ENCODE data around the gene USP24. TPM values are rescaled to one million over a fixed set of nuclear protein-coding genes. Genes with fewer than 3 reads are reported as not detected.

USP24 gene
- total and polyA plus RNA-seq, 2 donors (not counting 1 experiment from before 2014, with no cell fraction given), result 18.9 to 152 TPM

DNA sequence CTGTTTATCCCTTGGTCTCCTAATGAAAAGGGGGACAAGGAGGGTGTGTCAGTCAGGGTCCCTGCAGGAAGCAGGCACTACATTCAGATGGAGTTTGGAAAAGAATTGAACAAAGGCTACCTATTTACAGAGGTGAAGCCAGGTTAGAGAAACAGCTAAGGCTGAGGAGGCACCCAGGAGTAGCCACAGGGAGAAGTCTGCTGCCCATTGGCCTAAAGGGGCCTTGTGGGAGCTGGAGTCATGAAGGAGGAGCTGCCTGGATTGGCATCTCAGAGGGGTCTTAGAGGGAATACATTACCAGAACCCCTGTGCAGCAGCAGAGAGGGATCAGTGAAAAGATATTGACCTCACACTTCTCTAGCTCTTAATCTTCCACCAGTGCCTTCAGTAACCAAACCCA lies 31.2 kb upstream of the USP24 start:
- no peak overlapping the region for H2AFZ ChIP-seq (ENCODE audit: insufficient read depth, low read depth, low read length, poor library complexity, severe bottlenecking)
- no peak overlapping the region for H3K27ac Mint-ChIP-seq
- no peak overlapping the region for H3K27ac ChIP-seq (ENCODE audit: low read length in 2 of 2)
- intact Hi-C loops (cut with micrococcal nuclease), result no loop called here
- H3K79me2 ChIP-seq (ENCODE audit: control insufficient read depth, insufficient read depth, low read length), result no peaks in the 10 kb centered on the region
- ChIA-PET POLR2A (no interaction called here), CTCF (no interaction called here)
- H3K4me3 ChIP-seq (ENCODE audit: control extremely low read depth in 1 of 5, extremely low read depth in 1 of 5, insufficient read depth in 1 of 5, low read depth in 2 of 5, low read length in 4 of 5), result no peak overlapping the region
- no peak overlapping the region for H3K4me2 ChIP-seq (replicated peaks; ENCODE audit: low read depth, low read length, poor library complexity, severe bottlenecking)
- peaks cover 7 to 8% of the 10 kb centered on the region in 2 donors for H3K4me1 ChIP-seq (ENCODE audit: control insufficient read depth in 2 of 2, insufficient read depth in 2 of 2, low read length in 2 of 2)
- H3K4me3 Mint-ChIP-seq, result no peak overlapping the region
- no peaks in the 10 kb centered on the region for H3K36me3 ChIP-seq (replicated peaks in 1 of 2; ENCODE audit: control extremely low read depth in 1 of 2, control insufficient read depth in 1 of 2, extremely low read depth in 1 of 2, insufficient read depth in 2 of 2, low read length in 1 of 2)
- no peaks in the 10 kb centered on the region for H3K9me3 ChIP-seq (ENCODE audit: control extremely low read depth in 1 of 3, control insufficient read depth in 2 of 3, insufficient read depth in 1 of 3, low read length in 2 of 3)
- no peak for TF ChIP-seq CTCF (IDR thresholded peaks at IDR 0.05)
- no peak for TF ChIP-seq EZH2 (IDR thresholded peaks at IDR 0.05; ENCODE audit: borderline replicate concordance, insufficient read depth, low read depth, low read length, poor library complexity, severe bottlenecking)
- ATAC-seq (ENCODE audit: low read depth) (no peak), DNase-seq (no peak)
- no peaks in the 10 kb centered on the region for H3K27me3 ChIP-seq (replicated peaks in 1 of 4; ENCODE audit: control extremely low read depth in 1 of 4, control insufficient read depth in 3 of 4, insufficient read depth in 4 of 4, low read length in 3 of 4)
- no peak overlapping the region for H3K9ac ChIP-seq (ENCODE audit: low read length)
- no peaks in the 10 kb centered on the region for H3K9me3 Mint-ChIP-seq (ENCODE audit: insufficient read depth)
- no peaks in the 10 kb centered on the region for H4K20me1 ChIP-seq (ENCODE audit: control insufficient read depth, insufficient read depth, low read length, poor library complexity, severe bottlenecking)
- no peaks in the 10 kb centered on the region for H3K27me3 Mint-ChIP-seq
- H3K4me1 Mint-ChIP-seq, result peaks cover 17% of the 10 kb centered on the region

- ATAC-seq (ENCODE audit: low read depth), result no peak
Measured at GRCh38 chr1:55245781-55246180, 30.6 kb upstream of the USP24 start.

More at GRCh38 chr1:55245781-55246180, 30.6 kb upstream of the USP24 start:
- Histone ChIP-seq H3K4me1 (ENCODE audit: control insufficient read depth in 2 of 2, insufficient read depth in 2 of 2, low read length in 2 of 2) (peaks cover 7 to 8% of the 10 kb centered on the region in 2 donors), H3K9me3 (ENCODE audit: control extremely low read depth in 1 of 3, control insufficient read depth in 2 of 3, insufficient read depth in 1 of 3, low read length in 2 of 3) (no peaks in the 10 kb centered on the region), H3K79me2 (ENCODE audit: control insufficient read depth, insufficient read depth, low read length) (no peaks in the 10 kb centered on the region), H2AFZ (ENCODE audit: insufficient read depth, low read depth, low read length, poor library complexity, severe bottlenecking) (no peak overlapping the region), H3K36me3 (replicated peaks in 1 of 2; ENCODE audit: control extremely low read depth in 1 of 2, control insufficient read depth in 1 of 2, extremely low read depth in 1 of 2, insufficient read depth in 2 of 2, low read length in 1 of 2) (no peaks in the 10 kb centered on the region), H4K20me1 (ENCODE audit: control insufficient read depth, insufficient read depth, low read length, poor library complexity, severe bottlenecking) (no peaks in the 10 kb centered on the region), H3K27ac (ENCODE audit: low read length in 2 of 2) (no peak overlapping the region), H3K9ac (ENCODE audit: low read length) (no peak overlapping the region), H3K4me3 (ENCODE audit: control extremely low read depth in 1 of 5, extremely low read depth in 1 of 5, insufficient read depth in 1 of 5, low read depth in 2 of 5, low read length in 4 of 5) (no peak overlapping the region), H3K27me3 (replicated peaks in 1 of 4; ENCODE audit: control extremely low read depth in 1 of 4, control insufficient read depth in 3 of 4, insufficient read depth in 4 of 4, low read length in 3 of 4) (no peaks in the 10 kb centered on the region), H3K4me2 (replicated peaks; ENCODE audit: low read depth, low read length, poor library complexity, severe bottlenecking) (no peak overlapping the region)
- WGBS (ENCODE audit: insufficient coverage), result no CpG with 5 or more reads among the region's 4 CpGs
- Mint-ChIP-seq H3K4me3 (no peak overlapping the region), H3K27me3 (no peaks in the 10 kb centered on the region), H3K27ac (no peak overlapping the region), H3K9me3 (ENCODE audit: insufficient read depth) (no peaks in the 10 kb centered on the region), H3K4me1 (peaks cover 17% of the 10 kb centered on the region)
- intact Hi-C loops (cut with micrococcal nuclease), result no loop called here
- no peak for DNase-seq
- ChIA-PET POLR2A (no interaction called here), CTCF (no interaction called here)
- TF ChIP-seq CTCF (IDR thresholded peaks at IDR 0.05) (no peak), EZH2 (IDR thresholded peaks at IDR 0.05; ENCODE audit: borderline replicate concordance, insufficient read depth, low read depth, low read length, poor library complexity, severe bottlenecking) (no peak)

Data from B cell (primary cell).